Stimulated activated CD4-positive, alpha-beta T cell treated with anti-CD3 and anti-CD28 coated beads, Interleukin-1b, Interleukin-23, amount 100 ng/mL, for 4 hours (primary cell): ENCODE results near the gene DTX2.
"Not testable (repeated sequence)": the region's sequence is repeated elsewhere in the genome, so short reads cannot be mapped to it uniquely, and the experiment has no call there.

Source experiments
- DNase-seq, 2 donors: peaks; one replicate each; pipeline ENCODE4 v3.0.0-alpha.2; 2020; ENCODE audit warnings: low read depth in 2 of 2

Gene DTX2

GRCh38 chr7:76492139-76492538 is 30.6 kb downstream of the DTX2 start:
- DNase-seq = not testable (repeated sequence)

DNA sequence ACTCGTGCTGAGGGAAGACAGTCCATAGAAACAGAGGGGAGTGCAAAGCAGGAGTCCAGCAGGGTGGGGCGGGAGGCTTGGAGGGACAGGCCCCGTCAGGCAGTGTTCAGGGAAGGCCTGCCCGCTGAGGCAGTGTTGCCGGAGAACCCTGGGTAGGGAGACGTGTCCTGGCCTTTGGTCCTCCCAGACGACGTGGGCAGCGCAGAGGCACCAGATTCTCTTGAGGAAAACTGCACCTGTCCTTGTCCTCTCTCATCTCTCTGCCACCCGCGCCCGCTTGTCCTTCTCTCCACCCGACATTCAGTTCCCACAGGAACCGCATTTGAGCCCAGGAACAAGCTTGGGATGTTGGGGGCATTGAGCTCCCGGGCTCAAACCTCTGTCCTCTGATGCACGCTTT is 34.2 kb downstream of the DTX2 start:
- not testable (repeated sequence) for DNase-seq

DNA sequence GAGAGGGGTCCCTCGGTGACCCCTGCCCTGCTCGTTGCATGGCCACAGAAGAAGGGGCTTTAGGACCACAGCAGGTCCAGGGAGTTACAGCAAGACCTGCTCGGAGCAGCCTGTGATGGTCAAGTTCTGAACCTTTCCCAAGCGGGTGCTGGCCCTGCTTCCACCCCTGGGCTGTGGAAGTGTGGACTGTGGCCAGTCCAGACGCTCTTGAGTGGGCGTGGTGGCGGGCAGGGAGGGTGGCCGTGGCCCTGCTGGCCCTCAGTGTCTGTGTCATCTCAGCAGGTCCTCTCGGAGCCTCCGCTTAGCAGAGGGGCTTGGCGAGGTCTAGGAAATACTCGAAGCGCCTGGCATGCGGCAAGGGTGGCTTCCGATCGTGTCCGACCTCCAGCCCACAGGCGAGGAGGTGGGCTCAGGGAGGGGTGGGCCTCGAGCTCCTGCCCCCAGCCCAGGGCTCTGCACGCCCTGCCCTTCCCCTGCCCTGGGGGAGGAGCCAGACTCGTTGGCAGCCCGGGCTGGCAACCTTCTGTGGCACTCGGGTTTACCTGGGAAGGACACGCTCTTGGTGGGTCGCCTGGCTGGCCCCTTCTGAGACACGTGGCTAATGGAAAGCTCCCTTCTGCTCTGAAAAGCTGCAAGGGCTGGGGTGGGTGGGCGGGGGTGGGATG is 36.5 kb downstream of the DTX2 start:
- DNase-seq = not testable (repeated sequence)

- DNase-seq = not testable (repeated sequence)
These were observed 37.2 kb downstream of the DTX2 start for GRCh38 chr7:76498583-76499200.

- not testable (repeated sequence) for DNase-seq
These were observed 37.9 kb downstream of the DTX2 start for GRCh38 chr7:76499201-76499923.

DNA sequence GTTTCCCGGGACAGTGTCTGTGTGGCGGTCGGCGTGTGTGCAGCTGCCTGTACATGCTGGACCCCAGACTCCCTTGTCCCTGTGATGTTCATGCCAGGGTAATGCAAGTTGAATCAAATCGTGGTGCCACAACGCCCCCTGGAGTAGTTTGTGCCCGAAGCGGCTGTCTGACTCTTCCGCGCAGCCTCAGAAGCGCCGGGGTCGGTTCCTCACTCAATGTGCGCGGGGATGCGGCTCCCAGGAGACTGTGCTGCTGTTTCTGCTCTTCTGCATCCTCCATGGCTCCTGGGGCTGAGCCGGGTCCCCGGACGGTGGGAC is 38.4 kb downstream of the DTX2 start:
- not testable (repeated sequence) for DNase-seq

DNA sequence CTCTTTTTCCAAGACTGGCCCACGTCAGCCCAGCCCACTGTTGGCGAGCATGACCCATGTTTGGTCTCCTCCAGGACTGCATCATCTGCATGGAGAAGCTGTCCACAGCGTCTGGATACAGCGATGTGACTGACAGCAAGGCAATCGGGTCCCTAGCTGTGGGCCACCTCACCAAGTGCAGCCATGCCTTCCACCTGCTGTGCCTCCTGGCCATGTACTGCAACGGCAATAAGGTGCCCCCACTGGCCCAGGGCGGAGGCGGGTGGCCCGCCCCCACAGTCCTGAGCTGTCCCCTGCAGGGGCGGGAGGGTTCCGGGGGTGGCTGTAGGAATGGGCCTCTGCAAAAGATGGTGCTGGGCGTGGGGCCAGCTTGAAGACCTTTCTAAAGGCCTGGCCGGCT is 40.7 kb downstream of the DTX2 start:
- not testable (repeated sequence) for DNase-seq

GRCh38 chr7:76502836-76503235 is 41.3 kb downstream of the DTX2 start:
- not testable (repeated sequence) for DNase-seq

DNA sequence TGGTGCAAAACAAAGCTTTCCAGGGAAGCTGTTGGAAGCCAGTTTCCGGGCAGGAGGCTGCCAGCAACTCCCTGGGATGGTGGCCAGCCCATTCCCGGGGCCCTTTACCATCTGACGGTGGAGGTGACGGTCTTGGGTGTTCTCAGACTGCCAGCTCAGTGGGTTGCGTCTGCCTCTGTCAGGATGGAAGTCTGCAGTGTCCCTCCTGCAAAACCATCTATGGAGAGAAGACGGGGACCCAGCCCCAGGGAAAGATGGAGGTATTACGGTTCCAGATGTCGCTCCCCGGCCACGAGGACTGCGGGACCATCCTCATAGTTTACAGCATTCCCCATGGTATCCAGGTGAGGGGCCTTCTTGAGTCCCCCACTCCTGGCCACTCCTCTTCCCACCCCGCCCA is 41.7 kb downstream of the DTX2 start:
- DNase-seq = not testable (repeated sequence)

DNA sequence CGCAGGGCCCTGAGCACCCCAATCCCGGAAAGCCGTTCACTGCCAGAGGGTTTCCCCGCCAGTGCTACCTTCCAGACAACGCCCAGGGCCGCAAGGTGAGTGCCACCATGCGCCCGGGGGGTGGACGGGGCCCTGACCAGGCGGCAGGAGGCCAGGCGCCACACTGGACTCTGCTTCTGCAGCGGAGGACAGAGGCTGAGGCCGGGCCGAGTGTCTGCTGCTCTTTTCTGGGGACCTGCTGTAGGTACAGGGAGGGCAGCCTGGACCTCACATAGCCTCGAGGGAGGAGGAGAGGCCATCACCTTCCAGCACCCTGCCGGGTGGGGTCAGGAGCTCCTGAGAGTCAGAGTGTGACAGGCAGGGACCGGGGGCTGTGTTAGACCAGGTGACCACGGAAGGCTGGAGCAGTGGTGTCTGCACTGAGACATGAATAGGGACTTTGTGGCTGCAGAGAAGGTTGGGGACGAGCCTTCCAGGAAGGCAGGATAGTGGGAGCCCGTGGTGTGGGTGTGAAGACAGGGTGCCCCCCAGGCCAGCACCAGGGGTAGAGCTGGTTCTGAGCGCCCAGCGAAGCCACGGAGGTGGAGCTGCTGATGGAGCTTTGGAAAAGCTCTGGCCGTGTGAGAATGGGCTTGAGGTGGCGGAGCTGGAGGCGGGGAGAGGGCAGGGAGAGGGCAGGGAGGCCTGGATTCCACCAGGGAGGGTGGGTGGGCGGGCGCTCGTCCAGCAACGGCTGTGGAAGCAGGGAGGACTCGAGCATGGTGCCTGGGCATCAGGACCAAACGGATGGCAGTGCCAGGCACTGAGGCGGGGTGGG is 43.0 kb downstream of the DTX2 start:
- not testable (repeated sequence) for DNase-seq

DNA sequence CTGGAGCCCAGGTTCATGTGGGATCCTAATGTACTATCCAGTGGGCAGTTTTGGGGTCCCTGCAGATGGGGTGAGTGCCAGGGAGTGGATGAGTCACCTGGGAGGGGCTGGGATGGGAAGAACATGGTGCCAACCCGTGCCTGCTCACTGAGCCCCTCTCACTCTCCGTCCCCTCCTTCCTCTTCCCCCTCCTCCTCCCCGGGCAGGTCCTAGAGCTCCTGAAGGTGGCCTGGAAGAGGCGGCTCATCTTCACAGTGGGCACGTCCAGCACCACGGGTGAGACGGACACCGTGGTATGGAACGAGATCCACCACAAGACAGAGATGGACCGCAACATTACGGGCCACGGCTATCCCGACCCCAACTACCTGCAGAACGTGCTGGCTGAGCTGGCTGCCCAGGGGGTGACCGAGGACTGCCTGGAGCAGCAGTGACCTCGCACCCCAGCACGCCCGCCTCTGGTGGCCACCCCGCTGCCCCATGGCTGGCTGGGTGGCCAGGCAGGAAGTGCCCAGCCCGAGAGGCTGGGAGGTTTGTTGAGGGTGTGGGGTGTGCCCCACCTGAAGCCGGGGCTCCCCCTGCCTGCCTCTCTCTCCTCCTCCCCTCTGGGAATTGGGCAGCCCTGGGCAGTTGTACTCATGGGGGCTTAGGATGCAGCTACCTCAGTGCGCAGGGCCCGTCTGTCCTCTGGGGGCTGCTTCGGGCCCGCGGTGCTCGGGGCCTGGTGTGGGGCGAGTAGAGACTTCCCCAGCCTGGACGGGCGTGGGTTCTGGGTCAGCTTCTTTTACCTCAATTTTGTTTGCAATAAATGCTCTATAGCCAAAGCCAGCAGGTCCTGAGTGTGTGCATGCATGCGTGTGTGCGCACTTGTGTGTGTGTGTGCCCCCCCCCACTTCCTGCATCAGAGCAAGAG is 43.9 kb downstream of the DTX2 start:
- no peak for DNase-seq

GRCh38 chr7:76506081-76506440 is 44.6 kb downstream of the DTX2 start:
- DNase-seq = no peak

DNA sequence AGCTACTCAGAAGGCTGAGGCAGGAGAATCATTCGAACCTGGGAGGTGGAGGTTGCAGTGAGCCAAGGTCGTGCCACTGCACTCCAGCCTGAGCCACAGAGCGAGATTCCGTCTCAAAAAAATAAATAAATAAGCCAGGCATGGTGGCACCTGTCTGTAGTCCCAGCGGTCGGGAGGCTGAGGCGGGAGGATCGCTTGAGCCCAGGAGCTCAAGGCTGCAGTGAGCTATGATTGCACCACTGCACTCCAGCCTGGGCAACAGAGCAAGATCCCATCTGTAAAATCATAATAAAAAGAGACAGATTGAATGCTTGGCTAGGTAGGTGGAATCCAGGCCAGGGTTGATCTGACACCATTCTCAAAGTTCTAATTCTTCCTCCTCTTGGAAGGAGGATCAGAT is 45.1 kb downstream of the DTX2 start:
- not testable (repeated sequence) for DNase-seq

- no peak for DNase-seq
These were observed 46.4 kb downstream of the DTX2 start for GRCh38 chr7:76507723-76508406.

- no peak for DNase-seq
These were observed 48.7 kb downstream of the DTX2 start, which contains the start of gene UPK3B for GRCh38 chr7:76509931-76510877. TSS of gene UPK3B (plus strand) at chr7:76510552. CDS start at chr7:76510653, 101 bp downstream.

GRCh38 chr7:76511200-76511910 is 49.8 kb downstream of the DTX2 start:
- not testable (repeated sequence) for DNase-seq

- DNase-seq = not testable (repeated sequence)
These were observed 50.7 kb downstream of the DTX2 start for GRCh38 chr7:76511911-76512885.
